H1 (cell line): ENCODE data around the gene POP5. TPM values are rescaled to one million over a fixed set of nuclear protein-coding genes. Genes with fewer than 3 reads are reported as not detected.

Source experiments
- ATF2 ChIP-seq: IDR thresholded peaks from 2 replicates; pipeline ENCODE4 v1.6.1; 2012; ENCODE audit warnings: low read length, inconsistent platforms
- BACH1 ChIP-seq: IDR thresholded peaks from 2 replicates; pipeline ENCODE4 v1.6.1; 2012; ENCODE audit warnings: low read length, improper control_type of control experiment
- BRCA1 ChIP-seq: IDR thresholded peaks from 2 replicates; pipeline ENCODE4 v1.6.1; 2012; ENCODE audit warnings: low read depth, low read length, improper control_type of control experiment
- CHD1 ChIP-seq: IDR thresholded peaks from 2 replicates; pipeline ENCODE4 v1.6.1; 2012; ENCODE audit warnings: low read depth, low read length, improper control_type of control experiment
- CHD2 ChIP-seq: IDR thresholded peaks from 2 replicates; pipeline ENCODE4 v1.6.1; 2012; ENCODE audit warnings: low read length, improper control_type of control experiment
- E2F6 ChIP-seq: IDR thresholded peaks from 2 replicates; pipeline ENCODE4 v1.6.1; 2012; ENCODE audit warnings: inconsistent platforms
- EP300 ChIP-seq, 2 experiments: IDR thresholded peaks; 1 replicate in 1 of 2; 2 replicates in 1 of 2; pipeline ENCODE4 v1.6.1; 2011 to 2012; ENCODE audit warnings: low read depth in 2 of 2, low read length in 2 of 2, mild to moderate bottlenecking in 2 of 2, borderline replicate concordance in 1 of 2, inconsistent platforms in 1 of 2, moderate library complexity in 1 of 2
- GABPA ChIP-seq: IDR thresholded peaks from 2 replicates; pipeline ENCODE4 v1.6.1; 2011; ENCODE audit warnings: mild to moderate bottlenecking, low read length, moderate library complexity, borderline replicate concordance; ENCODE audit not compliant: insufficient read depth
- JUN ChIP-seq: IDR thresholded peaks from 2 replicates; pipeline ENCODE4 v1.6.1; 2011; ENCODE audit warnings: low read depth, mild to moderate bottlenecking, improper control_type of control experiment, low read length
- NRF1 ChIP-seq: IDR thresholded peaks from 2 replicates; pipeline ENCODE4 v1.6.1; 2011; ENCODE audit warnings: mild to moderate bottlenecking, low read depth, low read length, improper control_type of control experiment
- PHF8 ChIP-seq: fragments of 200-600 bp; sonication (generic); conservative IDR thresholded peaks from 2 replicates; pipeline ENCODE4 v1.7.1; 2012; ENCODE audit warnings: low read depth, mild to moderate bottlenecking, inconsistent platforms, low read length, moderate library complexity
- POLR2AphosphoS5 ChIP-seq: IDR thresholded peaks from 2 replicates; pipeline ENCODE4 v1.6.1; 2011; ENCODE audit warnings: low read depth, low read length
- RFX5 ChIP-seq: IDR thresholded peaks from 2 replicates; pipeline ENCODE4 v1.6.1; 2011; ENCODE audit warnings: low read depth, low read length, improper control_type of control experiment, borderline replicate concordance
- RNF2 ChIP-seq: fragments of 200-900, 300-1000 bp; sonication (generic); IDR thresholded peaks from 2 replicates; pipeline ENCODE4 v1.7.1; 2016; ENCODE audit warnings: borderline replicate concordance, low read depth, mild to moderate bottlenecking, antibody characterized with exemption, low read length; ENCODE audit not compliant: poor library complexity, severe bottlenecking; ENCODE audit errors: missing control alignments
- RXRA ChIP-seq: IDR thresholded peaks from 2 replicates; pipeline ENCODE4 v1.6.1; 2011; ENCODE audit warnings: low read depth, mild to moderate bottlenecking, low read length, moderate library complexity; ENCODE audit not compliant: insufficient read depth
- SIN3A ChIP-seq, 2 experiments: IDR thresholded peaks in 1 of 2; conservative IDR thresholded peaks in 1 of 2; 2 replicates each; pipeline ENCODE4 v1.6.1; 2011 to 2012; ENCODE audit warnings: low read length in 2 of 2, improper control_type of control experiment in 1 of 2, low read depth in 1 of 2, mild to moderate bottlenecking in 1 of 2
- SIX5 ChIP-seq: IDR thresholded peaks from 2 replicates; pipeline ENCODE4 v1.6.1; 2011; ENCODE audit warnings: mild to moderate bottlenecking, low read depth, low read length
- TBP ChIP-seq: IDR thresholded peaks from 2 replicates; pipeline ENCODE4 v1.6.1; 2011; ENCODE audit warnings: low read depth, low read length, improper control_type of control experiment
- TCF12 ChIP-seq: IDR thresholded peaks from 2 replicates; pipeline ENCODE4 v1.6.1; 2011; ENCODE audit warnings: low read depth, mild to moderate bottlenecking, low read length
- TEAD4 ChIP-seq: IDR thresholded peaks from 2 replicates; pipeline ENCODE4 v1.6.1; 2012; ENCODE audit warnings: low read depth, low read length, inconsistent platforms, mixed read lengths
- polyA plus RNA-seq, 7 experiments: library from polyadenylated mRNA; depleted of rRNA in 3 of 7; stranded (reverse) in 5 of 7; unstranded in 2 of 7; fragments of >200 nt in 5 of 7; fragments of 200-250 nt in 2 of 7; gene quantifications; 1 replicate in 5 of 7; 2 replicates in 1 of 7; 4 replicates in 1 of 7; pipeline versions ENCODE4 v1.2.1 to v1.2.3, GENCODE V29; 2011 to 2013; ENCODE audit warnings: missing spikeins in 2 of 7, mixed read lengths in 2 of 7
- total RNA-seq: library from RNA; stranded (reverse); fragmentation: NEBNext Ultra II Directional; extraction: Animal tissue kit (Norgen Biotek cat#: 25700); gene quantifications from 2 replicates; pipeline ENCODE4 v1.2.1, GENCODE V29; 2021

Gene POP5
- total and polyA plus RNA-seq, 2 of the 8 experiments (the other 6 are each of a cell fraction or from before 2014, with no cell fraction given), result 59.7 to 124 TPM

- peak; percentile 83 for TF ChIP-seq PHF8
- TF ChIP-seq CHD2, result peak; percentile 62
- no peak for TF ChIP-seq RNF2
- peak; percentile 94 for TF ChIP-seq POLR2AphosphoS5
- no peak for TF ChIP-seq SIX5
- no peak for TF ChIP-seq BACH1
- TF ChIP-seq GABPA, result no peak; the same call in 1 of the 2 replicates
- no peak for TF ChIP-seq BRCA1
- TF ChIP-seq SIN3A (conservative IDR thresholded peaks at IDR 0.05 in 1 of 2, IDR thresholded peaks at IDR 0.05 in 1 of 2; ENCODE audit: low read depth in 1 of 2, low read length in 2 of 2), result peak; percentile 74 to 94; a peak in 3 of 4 replicates
- TF ChIP-seq TBP, result peak; percentile 90
- TF ChIP-seq EP300 (IDR thresholded peaks at IDR 0.05; ENCODE audit: borderline replicate concordance in 1 of 2, low read depth in 2 of 2, low read length in 2 of 2), result no peak
- no peak for TF ChIP-seq TEAD4
- TF ChIP-seq E2F6, result no peak
- TF ChIP-seq RFX5, result no peak
- TF ChIP-seq TCF12, result no peak
- no peak for TF ChIP-seq CHD1
- peak; percentile 58 for TF ChIP-seq NRF1
- no peak for TF ChIP-seq JUN
- no peak for TF ChIP-seq ATF2
- no peak for TF ChIP-seq RXRA
These were observed at the start of gene POP5 (continued) for GRCh38 chr12:120580787-120581723.
